Coronary artery (tissue), 2 donors: Measurements from ENCODE around the gene CDV3.

Experiments
- DNase-seq: peaks from one replicate; pipeline ENCODE4 v3.0.0-alpha.2; 2017; ENCODE audit warnings: low spot score
- H3K27ac ChIP-seq, 2 donors: fragments of 200-600 bp; sonication (generic); one replicate each; pipeline ENCODE4 v1.5.1; 2016 to 2019
- H3K4me3 ChIP-seq: fragments of 200-600 bp; sonication (generic); 2 replicates; pipeline ENCODE4 v1.5.1; 2016; ENCODE audit warnings: mild to moderate bottlenecking, moderate library complexity
- TF ChIP-seq, protein P1 (sequence below): fragments of 200-600 bp; sonication (generic); IDR thresholded peaks from one replicate; pipeline ENCODE4 v1.5.1; 2019; ENCODE audit warnings: antibody characterized with exemption

Gene CDV3

DNA sequence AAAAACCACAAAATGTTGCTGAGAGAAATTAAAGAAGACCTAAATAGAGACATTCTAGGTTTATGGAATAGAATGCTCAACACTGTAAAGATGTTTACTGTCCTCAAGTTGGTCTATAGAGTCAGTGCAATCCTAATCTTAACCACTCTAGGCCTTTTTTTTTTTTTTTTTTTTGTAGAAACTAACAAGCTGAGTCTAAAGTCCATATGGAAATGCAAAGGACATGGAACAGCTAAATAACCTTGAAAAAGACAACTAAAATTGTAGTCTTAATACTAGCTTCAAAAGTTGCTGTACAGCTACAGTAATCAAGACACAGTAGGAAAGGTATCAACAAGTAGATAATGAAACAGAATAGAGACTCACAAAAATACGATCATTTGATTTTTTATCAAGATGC, 32.9 kb downstream of the CDV3 start:
- no peak overlapping the region for H3K27ac ChIP-seq
- no peak for DNase-seq
- no peak overlapping the region for H3K4me3 ChIP-seq
- TF ChIP-seq, protein P1, sequence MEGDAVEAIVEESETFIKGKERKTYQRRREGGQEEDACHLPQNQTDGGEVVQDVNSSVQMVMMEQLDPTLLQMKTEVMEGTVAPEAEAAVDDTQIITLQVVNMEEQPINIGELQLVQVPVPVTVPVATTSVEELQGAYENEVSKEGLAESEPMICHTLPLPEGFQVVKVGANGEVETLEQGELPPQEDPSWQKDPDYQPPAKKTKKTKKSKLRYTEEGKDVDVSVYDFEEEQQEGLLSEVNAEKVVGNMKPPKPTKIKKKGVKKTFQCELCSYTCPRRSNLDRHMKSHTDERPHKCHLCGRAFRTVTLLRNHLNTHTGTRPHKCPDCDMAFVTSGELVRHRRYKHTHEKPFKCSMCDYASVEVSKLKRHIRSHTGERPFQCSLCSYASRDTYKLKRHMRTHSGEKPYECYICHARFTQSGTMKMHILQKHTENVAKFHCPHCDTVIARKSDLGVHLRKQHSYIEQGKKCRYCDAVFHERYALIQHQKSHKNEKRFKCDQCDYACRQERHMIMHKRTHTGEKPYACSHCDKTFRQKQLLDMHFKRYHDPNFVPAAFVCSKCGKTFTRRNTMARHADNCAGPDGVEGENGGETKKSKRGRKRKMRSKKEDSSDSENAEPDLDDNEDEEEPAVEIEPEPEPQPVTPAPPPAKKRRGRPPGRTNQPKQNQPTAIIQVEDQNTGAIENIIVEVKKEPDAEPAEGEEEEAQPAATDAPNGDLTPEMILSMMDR = no peak

DNA sequence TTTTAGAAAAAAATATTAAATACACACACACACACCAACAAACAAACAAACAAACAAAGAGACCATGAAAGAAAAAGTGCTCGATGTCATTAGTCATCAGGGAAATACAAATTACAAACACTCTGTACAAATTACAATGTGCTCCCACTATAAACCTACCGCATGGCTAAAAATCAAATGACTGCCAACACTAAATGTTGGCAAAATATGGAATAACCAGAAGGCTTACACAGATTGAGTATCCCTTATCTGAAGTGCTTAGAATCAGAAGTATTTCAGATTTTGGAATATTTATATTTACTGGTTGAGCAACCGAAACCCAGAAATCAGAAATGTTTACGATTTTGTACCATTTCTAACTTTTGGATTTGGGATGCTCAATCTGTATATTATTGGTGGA, 33.4 kb downstream of the CDV3 start:
- Histone ChIP-seq H3K27ac (peak overlapping the region in 1 of 2 donors; percentile 20), H3K4me3 (no peak overlapping the region)
- DNase-seq = no peak
- TF ChIP-seq, protein P1 = no peak

DNA sequence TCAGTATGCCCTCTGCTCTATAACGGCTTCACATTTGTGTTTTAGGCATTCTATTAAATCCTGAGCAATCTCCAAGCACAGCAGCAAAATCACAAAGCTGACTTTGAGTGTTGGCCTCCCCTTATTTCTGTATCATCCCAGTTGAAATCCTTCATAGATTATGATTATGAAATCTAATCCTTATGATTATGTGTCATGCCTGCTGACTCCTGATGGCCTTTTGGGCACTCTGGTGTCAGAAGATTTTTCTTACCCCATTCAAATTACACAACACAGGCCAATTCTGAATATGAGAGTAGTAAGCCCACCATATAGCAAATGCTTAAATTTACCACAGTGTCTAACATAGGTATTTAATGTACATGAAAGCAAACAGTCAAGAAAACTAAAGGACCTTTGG, 34.3 kb downstream of the CDV3 start:
- no peak for DNase-seq
- TF ChIP-seq, protein P1 = no peak

DNA sequence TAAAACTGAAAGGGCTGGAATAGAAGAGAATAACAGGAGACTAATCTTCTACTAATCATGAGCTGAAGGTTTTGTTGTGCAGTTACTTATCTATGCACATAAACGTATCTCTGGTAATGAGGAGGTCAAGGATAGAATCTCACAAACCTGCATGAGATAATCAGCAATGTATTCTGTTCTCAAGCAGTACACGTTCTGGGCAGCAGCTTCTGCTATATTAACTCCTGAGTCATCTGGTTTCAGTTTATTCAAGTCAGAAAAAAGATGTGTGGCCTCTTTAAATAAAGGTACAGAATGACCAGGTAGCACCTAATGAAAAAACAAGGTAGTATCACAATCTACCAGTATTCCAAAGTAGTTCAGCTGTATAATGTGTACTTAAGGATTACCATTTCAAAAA, 34.9 kb downstream of the CDV3 start:
- H3K27ac ChIP-seq = no peak overlapping the region
- no peak overlapping the region for H3K4me3 ChIP-seq
- DNase-seq = no peak
- TF ChIP-seq, protein P1 = no peak

More for the DNA sequence above, 34.3 kb downstream of the CDV3 start:
- no peak overlapping the region for H3K4me3 ChIP-seq
- H3K27ac ChIP-seq = no peak overlapping the region

DNA sequence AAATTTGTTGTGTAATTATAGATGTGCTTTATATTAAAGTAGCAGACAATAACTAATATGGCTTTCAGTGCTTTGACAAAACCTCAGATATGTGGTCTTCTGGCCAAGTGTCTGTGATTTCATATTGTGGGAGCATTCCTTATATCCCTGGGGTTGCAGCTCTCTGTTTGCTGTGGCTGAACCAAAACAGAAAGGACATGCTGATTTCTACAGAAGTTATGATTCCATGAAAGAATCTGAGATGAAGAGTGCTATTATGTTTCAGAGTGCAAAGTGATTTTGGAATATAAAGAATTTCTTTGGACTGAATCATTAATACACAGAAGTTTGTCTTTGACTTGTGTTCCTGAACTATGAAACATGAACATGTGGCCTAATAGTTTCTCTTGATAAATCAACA, 36.5 kb downstream of the CDV3 start:
- no peak for DNase-seq
- TF ChIP-seq, protein P1 = no peak
- no peak overlapping the region for H3K27ac ChIP-seq
- H3K4me3 ChIP-seq = no peak overlapping the region

DNA sequence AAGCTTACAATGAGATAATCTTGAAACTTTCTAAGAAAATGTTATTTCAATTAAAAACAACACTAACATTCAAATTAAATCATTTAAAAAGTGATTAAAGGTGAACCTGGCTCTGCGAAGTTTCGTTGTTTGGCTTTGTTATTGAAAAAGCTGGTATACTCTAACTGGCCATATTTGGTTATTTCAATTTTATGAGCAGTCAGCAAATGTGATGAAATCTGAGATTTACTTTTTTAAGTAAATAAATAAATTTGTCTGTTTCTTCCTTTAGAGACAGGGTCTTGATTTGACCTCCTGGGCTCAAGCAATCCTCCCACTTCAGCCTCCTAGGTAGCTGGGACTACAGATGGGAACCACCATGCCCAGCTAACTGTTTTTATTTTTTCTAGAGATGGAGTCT, 38.0 kb downstream of the CDV3 start:
- DNase-seq = no peak
- H3K27ac ChIP-seq = no peak overlapping the region
- H3K4me3 ChIP-seq = no peak overlapping the region
- TF ChIP-seq, protein P1 = no peak

DNA sequence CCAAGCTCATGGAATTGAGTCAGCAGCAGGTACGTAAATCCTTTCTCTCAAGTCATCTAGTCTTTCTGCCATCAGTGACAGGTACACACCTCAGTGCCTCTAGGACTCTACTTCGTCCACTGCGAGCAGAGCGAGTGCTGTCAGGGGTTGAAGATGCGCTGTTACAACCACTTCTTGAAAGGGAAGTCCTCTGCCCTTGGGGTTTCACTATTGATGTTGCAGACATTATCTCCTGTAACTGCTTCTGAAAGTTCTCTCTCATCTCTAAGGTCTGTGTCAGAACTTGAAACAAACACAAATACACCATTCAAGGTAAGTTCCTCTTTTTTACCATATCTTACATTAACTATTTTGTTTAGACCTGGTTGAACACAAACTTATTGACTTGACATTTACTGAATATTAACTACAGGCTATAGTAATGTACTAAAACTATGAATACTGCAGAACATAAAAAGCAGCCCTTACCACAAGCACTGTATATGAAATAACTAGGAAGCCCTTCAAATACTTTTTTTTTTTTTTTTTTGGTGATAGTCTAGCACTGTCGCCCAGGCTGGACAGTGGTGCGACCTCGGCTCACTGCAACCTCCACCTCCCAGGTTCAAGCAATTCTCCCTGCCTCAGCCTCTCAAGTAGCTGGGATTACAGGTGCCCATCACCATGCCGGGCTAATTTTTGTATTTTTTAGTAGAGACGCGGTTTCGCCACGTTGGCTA, 46.7 kb downstream of the CDV3 start:
- Histone ChIP-seq H3K27ac (no peak overlapping the region), H3K4me3 (no peak overlapping the region)
- TF ChIP-seq, protein P1 = no peak
- no peak for DNase-seq
